CD4-positive, alpha-beta T cell treated with Interleukin-1 beta for 1 hour (primary cell): ENCODE measurements around the gene INTS3.
"Not testable (repeated sequence)": the region's sequence is repeated elsewhere in the genome, so short reads cannot be mapped to it uniquely, and the experiment has no call there.

Experiments used
- DNase-seq, 2 donors: peaks; one replicate each; pipeline ENCODE4 v3.0.0-alpha.2; 2020 to 2022

Gene INTS3

DNA sequence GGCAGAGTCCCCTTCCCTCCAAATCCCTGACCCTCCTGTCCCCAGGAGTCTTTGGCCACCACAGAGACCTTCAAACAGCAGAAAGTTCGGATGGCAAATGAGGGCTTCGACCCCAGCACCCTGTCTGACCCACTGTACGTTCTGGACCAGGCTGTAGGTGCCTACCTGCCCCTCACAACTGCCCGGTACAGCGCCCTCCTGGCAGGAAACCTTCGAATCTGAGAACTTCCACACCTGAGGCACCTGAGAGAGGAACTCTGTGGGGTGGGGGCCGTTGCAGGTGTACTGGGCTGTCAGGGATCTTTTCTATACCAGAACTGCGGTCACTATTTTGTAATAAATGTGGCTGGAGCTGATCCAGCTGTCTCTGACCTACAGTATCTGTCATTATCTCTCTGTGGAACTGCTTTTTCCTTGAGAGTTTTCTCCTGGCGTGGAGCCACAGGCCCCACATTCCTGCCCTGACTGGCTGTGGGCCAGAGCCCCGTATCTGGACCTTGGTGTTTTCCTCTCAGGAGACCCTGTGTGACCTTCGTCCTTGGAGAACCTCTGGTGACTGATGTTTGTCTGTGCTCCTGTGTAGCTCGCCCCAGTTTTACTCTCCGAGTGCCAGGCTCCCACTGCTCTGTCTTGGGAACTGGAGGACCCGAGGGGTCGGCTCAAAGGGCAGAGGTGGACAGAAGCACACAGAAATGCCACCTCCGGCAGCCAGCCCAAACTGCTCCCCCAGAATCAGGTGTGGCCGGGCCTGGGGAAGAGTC is 52.1 kb downstream of the INTS3 start:
- no peak for DNase-seq

DNA sequence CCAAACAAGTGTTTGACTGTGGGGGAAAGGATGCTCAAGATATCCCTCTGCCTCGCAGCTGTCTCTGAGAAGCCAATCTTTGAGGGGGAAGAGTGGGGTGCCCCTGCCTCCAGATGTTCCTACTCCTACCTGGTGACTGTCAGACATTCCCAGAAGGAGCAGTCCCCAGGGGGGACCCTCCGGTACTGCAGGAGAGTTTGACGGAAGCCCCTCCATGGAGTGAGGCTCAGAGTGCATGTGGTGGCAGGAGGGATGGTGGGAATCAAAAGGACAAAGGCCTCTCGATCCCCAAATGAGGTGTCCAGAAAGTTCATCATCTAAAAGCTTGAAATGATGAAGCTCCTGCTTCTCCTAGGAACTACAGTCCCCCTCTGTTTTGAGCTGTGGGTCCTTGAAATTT is 52.7 kb downstream of the INTS3 start:
- no peak for DNase-seq

GRCh38 chr1:153782648-153783047 is 54.8 kb downstream of the INTS3 start:
- not testable (repeated sequence) for DNase-seq

GRCh38 chr1:153783233-153784190 is 55.7 kb downstream of the INTS3 start:
- DNase-seq: peak; percentile 92

GRCh38 chr1:153786038-153786790 is 58.4 kb downstream of the INTS3 start:
- no peak for DNase-seq

DNA sequence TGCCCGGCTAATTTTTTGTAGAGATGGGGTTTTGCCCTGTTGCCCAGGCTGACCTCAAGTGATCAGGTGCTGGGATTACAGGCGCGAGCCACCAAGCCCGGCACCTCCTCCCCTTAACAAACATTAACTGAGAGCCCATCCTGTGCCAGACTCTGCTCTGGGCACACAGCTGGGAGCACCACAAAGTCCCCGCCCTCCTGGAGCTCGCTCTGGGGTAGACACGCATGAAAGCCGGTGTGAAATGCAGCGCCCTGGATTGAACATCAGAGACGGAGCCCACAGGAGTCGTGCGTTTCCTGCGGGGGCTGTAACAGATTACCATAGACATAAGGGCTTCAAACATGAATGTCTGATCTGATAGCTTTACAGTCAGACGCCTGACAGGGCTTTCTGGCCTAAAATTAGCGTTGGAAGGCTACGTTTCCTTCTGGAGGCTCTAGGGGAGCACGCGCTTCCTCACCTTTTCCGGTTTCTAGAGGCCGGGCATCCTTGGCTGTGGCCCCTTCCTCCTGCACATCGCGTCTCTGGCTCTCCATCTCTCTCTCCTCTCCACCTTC is 61.7 kb downstream of the INTS3 start:
- no peak for DNase-seq

GRCh38 chr1:153790313-153790965 is 62.6 kb downstream of the INTS3 start:
- DNase-seq: peak in 1 of 2 donors; percentile 53

DNA sequence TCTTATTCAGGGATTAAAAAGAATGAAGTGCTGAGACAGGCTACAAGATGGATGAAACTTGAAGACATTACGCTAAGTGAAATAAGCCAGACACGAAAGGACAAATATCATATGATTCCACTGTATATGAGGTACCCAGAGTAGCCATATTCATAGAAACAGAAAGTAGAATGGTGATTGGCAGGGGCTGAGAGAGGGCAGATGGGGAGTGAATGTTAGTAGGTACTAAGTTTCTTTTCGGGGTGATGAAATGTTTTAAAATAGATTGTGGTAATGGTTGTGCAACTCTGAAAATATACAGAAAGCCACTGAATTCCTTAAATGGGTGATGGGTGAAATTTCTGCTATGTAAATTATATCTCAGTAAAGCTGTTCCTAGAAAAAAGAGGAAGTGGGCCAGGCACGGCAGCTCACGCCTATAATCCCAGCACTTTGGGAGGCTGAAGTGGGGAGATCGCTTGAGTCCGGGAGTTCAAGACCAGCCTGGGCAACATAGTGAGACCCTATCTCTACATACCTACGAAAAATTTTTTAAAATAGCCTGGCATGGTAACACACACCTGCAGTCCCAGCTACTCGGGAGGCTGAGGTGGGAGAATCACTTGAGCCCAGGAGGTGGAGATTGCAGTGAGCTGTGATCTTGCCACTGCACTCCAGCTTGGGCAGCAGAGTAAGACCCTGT is 63.3 kb downstream of the INTS3 start:
- DNase-seq: peak; percentile 41 to 72

GRCh38 chr1:153791648-153792253 is 63.9 kb downstream of the INTS3 start:
- DNase-seq: peak in 1 of 2 donors; percentile 52

DNA sequence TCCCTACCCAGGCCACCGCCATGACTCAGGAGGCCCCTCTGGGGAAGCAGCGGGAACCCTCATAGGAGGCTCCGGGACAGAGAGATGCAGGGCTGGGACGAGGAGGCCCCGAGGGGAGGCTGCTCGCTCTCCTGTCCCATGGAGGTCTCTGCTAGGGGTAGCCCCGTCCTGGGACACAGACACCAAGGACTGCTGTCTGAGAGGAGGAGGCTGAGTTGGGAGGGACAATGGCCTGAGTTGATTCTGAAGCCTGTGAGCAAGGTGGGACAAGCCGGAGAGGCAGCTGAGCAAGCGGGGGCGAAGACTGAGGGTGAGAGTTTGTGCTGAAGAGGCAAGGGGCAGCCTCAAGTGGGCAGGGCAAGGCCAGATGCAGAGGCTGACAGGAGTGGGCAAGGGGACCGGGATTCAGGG is 64.8 kb downstream of the INTS3 start:
- DNase-seq: no peak

- no peak for DNase-seq
Observed at GRCh38 chr1:153793261-153793972, 65.6 kb downstream of the INTS3 start.

DNA sequence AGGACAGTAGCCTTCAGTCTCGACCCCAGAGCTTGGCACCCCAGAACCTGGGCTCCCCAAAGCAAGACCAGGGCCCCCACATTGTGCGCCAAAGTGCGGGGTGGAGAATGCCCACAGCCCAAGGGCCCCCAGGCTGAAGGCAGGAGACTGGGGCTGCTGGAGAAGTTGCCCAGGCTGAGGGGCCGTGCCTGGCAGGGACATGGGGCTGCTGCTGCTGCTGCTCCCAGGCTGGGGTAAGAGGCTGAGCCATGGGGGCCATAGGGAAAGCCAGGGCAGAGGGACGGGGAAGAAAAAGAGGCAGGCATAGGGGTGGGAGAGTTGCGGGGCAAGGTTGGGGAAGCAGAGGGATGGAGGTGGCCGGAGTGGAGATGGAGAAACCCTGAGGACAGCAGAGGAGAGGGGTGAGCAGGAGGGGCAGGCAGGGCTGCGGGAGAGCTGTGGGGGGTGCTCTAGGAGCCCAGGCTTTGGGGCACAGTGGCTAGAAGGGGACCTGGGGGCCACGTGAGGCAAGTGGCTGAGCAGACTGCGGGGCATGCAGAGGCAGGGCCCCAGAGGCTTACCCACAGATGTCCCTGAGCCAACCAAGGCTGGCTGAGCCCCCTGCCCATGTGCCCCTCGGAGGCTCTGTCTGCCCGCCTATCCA is 66.2 kb downstream of the INTS3 start:
- DNase-seq: no peak

DNA sequence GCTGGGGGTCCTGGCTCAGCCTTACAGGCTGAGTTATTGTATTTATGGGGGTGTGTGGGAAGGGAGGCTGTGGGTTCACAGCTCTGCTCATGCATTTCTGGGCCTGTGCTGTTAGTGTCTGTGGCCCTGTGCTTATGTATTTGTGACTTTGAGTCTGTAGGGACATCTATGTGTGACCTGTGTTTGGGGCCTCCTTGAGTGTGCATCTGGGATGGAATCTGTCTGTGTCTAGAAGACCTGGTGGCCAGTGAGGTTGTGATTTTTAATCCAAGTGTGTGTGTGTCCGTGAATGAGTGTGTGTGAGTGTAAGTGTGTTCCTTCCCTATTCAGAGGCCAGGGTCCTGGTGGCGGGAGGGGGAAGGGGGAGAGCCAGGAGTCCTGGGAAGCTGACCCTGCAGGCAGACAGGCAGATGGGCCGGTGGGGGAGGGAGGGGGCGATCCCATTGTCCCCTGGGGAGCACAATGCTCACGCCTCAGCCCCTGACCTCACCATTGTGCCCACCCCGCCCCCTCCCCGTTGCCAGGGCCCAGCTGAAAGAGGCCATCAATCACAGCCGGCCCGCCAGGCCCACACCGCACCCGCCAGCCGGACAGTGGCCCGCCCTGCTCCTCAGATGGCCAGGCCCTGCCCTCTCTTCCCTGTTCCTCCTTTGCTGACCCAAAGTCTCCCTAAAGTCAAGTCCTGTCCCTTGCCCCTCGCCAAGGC is 66.9 kb downstream of the INTS3 start:
- DNase-seq: no peak

GRCh38 chr1:153795330-153795837 is 67.5 kb downstream of the INTS3 start:
- no peak for DNase-seq

- no peak for DNase-seq
Observed at GRCh38 chr1:153795934-153796785, 68.3 kb downstream of the INTS3 start.

DNA sequence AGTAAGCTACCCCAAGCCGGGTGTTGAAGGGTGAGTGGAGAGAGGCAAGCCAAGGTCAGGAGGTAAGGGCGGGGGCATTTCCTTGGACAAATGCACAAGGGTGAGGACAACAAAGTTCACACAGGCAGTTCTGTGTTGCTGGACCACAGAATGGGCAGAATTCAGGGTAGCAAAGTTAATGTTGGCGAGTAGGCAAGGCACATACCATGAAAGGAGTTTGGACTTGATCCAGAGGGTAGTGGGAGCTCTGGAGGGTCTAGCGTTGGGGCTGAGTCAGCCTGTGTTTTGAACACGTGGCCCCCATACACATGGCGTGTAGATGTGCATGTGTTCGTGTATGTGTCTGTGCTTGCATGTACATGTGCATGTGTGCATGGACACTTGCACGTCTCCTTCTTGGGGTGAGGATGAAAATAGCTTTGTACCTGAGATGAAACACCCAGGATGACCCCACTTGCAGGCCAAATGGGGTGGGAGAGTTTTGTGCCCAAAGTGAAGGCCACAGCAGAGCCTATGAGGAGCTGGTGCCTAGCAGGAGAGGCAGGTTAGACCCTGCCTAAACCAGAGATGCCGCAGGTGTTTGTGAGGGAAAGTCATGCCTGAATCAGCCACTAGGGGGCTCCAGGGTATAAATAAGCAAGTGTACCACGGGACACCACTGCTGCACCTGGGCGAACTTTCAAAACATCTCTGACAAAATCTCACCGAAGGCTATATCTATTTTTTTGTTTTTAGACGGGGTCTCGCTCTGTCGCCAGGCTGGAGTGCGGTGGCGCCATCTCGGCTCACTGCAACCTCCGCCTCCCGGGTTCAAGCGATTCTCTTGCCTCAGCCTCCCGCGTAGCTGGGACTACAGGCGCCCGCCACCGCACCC is 69.2 kb downstream of the INTS3 start:
- DNase-seq: peak; percentile 80 to 86

DNA sequence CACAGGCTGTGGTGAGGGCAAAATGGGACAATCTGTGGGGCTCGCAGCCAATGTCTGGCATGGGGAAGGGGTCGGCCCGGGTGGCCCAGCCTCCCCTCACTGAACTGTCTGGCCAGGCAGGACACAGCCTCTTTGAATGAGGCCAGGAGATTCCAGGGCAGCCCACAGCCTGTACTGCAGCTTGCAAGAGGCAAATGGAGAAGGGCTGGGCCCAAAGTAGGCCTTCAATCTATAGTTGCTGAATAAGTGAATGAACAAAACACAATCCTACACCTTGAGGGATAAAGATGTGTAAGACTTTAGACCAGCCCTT is 70.6 kb downstream of the INTS3 start:
- DNase-seq: no peak
